Vagina (tissue), 2 donors: ENCODE data around the gene CHN2. TPM values are rescaled to one million over a fixed set of nuclear protein-coding genes. Genes with fewer than 3 reads are reported as not detected.

ENCODE experiments used
- DNase-seq, 2 donors: peaks; one replicate each; pipeline ENCODE4 v3.0.0-alpha.2; 2017; ENCODE audit errors: extremely low spot score in 2 of 2
- H3K27ac ChIP-seq: fragments of 200-600 bp; sonication (generic); one replicate; pipeline ENCODE4 v1.5.1; 2019
- H3K27me3 ChIP-seq: fragments of 200-600 bp; sonication (generic); one replicate; pipeline ENCODE4 v1.5.1; 2019
- H3K36me3 ChIP-seq, 2 donors: fragments of 200-600 bp; sonication (generic); one replicate each; pipeline ENCODE4 v1.5.1; 2017 to 2019
- H3K4me1 ChIP-seq: fragments of 200-600 bp; sonication (generic); one replicate; pipeline ENCODE4 v1.5.1; 2019
- H3K4me3 ChIP-seq, 2 donors: fragments of 200-600 bp; sonication (generic); 1 replicate in 1 of 2; 2 replicates in 1 of 2; pipeline ENCODE4 v1.5.1; 2016 to 2019
- H3K9me3 ChIP-seq: fragments of 200-600 bp; sonication (generic); one replicate; pipeline ENCODE4 v1.5.1; 2019
- POLR2A ChIP-seq, 2 donors: fragments of 450-650 bp; IDR thresholded peaks; one replicate each; pipeline ENCODE4 v1.6.1; 2017; ENCODE audit warnings: antibody characterized with exemption in 2 of 2, mild to moderate bottlenecking in 2 of 2, moderate library complexity in 2 of 2
- POLR2AphosphoS5 ChIP-seq, 2 donors: sonication (generic); formaldehyde crosslinking; IDR thresholded peaks; one replicate each; pipeline ENCODE4 v1.9.0; 2017; ENCODE audit warnings: antibody characterized with exemption in 2 of 2, mild to moderate bottlenecking in 2 of 2, low read depth in 1 of 2; ENCODE audit not compliant: insufficient read depth in 1 of 2
- intact Hi-C: fragments of 100-400 bp; cut with DNase I; formaldehyde crosslinking; loops from one replicate; pipeline ENCODE4 v1.15.1; 2023
- total RNA-seq: library from RNA; depleted of rRNA; stranded (reverse); fragments of >200 nt; gene quantifications from one replicate; pipeline ENCODE4 v1.2.3, GENCODE V29; 2016
- TF ChIP-seq, protein P1 (sequence below), 3 experiments: fragments of 450-650 bp in 2 of 3; fragments of 200-600 bp in 1 of 3; sonication (generic) in 1 of 3; IDR thresholded peaks; one replicate each; pipeline ENCODE4 v1.5.1; 2017 to 2019; ENCODE audit warnings: antibody characterized with exemption in 3 of 3, mild to moderate bottlenecking in 2 of 3, moderate library complexity in 2 of 3

Gene CHN2
- total RNA-seq, 1 donor from 2014 or later = 11.0 TPM

DNA sequence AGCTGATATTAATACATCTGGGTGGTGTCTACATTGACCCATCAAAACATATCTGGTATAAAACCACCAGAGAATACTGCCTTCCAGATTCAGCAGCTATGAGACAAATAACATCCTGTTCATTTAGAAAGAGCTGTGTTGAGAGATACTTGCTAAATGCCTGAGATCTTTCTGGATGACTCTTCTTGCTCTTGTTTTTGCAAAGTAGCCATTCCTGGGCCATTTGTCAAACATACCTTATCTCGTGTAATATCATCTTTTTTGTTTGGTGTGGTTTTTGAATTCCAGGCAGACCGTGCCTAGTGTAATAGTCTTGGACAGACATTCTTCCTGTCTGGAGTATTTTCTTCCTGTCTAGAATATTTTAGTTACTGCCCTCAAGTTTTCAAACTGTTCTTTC lies 294.4 kb downstream of the CHN2 start:
- intact Hi-C loops = no loop called here
- no peak overlapping the region for H3K4me3 ChIP-seq
- TF ChIP-seq POLR2A (IDR thresholded peaks at IDR 0.05) (no peak), POLR2AphosphoS5 (IDR thresholded peaks at IDR 0.05; ENCODE audit: insufficient read depth in 1 of 2, low read depth in 1 of 2) (no peak)
- TF ChIP-seq, protein P1, sequence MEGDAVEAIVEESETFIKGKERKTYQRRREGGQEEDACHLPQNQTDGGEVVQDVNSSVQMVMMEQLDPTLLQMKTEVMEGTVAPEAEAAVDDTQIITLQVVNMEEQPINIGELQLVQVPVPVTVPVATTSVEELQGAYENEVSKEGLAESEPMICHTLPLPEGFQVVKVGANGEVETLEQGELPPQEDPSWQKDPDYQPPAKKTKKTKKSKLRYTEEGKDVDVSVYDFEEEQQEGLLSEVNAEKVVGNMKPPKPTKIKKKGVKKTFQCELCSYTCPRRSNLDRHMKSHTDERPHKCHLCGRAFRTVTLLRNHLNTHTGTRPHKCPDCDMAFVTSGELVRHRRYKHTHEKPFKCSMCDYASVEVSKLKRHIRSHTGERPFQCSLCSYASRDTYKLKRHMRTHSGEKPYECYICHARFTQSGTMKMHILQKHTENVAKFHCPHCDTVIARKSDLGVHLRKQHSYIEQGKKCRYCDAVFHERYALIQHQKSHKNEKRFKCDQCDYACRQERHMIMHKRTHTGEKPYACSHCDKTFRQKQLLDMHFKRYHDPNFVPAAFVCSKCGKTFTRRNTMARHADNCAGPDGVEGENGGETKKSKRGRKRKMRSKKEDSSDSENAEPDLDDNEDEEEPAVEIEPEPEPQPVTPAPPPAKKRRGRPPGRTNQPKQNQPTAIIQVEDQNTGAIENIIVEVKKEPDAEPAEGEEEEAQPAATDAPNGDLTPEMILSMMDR (IDR thresholded peaks at IDR 0.05) = no peak
- H3K4me1 ChIP-seq = no peaks in the 10 kb centered on the region
- no peak for DNase-seq
- H3K36me3 ChIP-seq = no peaks in the 10 kb centered on the region
- H3K27me3 ChIP-seq = no peaks in the 10 kb centered on the region
- no peak overlapping the region for H3K27ac ChIP-seq
- no peaks in the 10 kb centered on the region for H3K9me3 ChIP-seq

DNA sequence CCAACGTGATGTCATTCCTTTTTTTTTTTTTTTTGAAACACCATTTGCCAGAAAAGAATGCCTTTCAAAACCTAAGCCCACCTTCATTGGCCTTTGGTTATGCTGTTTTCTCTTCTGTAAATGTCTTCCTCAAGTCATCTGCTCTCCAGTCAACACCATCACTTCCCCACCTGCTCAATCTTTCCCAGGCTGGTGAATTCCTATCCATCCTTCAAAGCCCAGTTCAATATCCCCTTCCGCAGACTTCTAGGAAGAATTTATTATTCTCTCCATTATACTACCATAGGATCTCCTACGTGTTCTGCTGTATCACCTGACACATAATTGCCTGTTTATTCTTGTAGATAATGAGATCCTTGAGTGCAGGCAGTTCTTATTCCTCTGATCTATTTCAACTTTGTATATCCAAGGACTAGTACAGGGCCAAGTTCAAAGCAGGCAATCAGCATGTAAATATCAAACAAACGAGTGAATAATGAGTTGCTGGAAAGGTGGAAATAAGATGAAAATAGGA lies 295.6 kb downstream of the CHN2 start:
- no peaks in the 10 kb centered on the region for H3K36me3 ChIP-seq
- H3K9me3 ChIP-seq = no peaks in the 10 kb centered on the region
- H3K4me3 ChIP-seq = no peak overlapping the region
- H3K4me1 ChIP-seq = no peaks in the 10 kb centered on the region
- DNase-seq = no peak
- TF ChIP-seq, protein P1 (IDR thresholded peaks at IDR 0.05) = no peak
- TF ChIP-seq POLR2AphosphoS5 (IDR thresholded peaks at IDR 0.05; ENCODE audit: insufficient read depth in 1 of 2, low read depth in 1 of 2) (no peak), POLR2A (IDR thresholded peaks at IDR 0.05) (no peak)
- H3K27ac ChIP-seq = no peak overlapping the region
- intact Hi-C loops = no loop called here
- no peaks in the 10 kb centered on the region for H3K27me3 ChIP-seq

DNA sequence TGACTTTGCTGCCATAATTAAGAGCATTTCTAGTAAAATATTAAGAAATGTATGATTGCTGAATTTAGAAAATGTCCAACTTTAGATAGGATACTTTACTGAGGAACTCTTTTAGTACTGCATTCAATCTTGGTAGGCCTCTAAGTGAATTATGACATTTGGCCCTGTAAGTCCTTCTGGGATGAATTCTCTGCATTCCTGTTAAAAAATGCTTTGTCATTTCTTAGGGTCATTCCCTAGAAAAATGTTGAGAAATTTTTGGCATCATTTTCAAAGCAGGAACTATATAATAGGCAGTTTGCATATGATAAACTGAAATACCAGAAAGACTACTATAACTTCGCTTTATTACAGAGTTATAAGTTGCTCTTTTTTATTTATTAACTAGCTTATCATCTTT lies 299.8 kb downstream of the CHN2 start:
- no peak for DNase-seq

DNA sequence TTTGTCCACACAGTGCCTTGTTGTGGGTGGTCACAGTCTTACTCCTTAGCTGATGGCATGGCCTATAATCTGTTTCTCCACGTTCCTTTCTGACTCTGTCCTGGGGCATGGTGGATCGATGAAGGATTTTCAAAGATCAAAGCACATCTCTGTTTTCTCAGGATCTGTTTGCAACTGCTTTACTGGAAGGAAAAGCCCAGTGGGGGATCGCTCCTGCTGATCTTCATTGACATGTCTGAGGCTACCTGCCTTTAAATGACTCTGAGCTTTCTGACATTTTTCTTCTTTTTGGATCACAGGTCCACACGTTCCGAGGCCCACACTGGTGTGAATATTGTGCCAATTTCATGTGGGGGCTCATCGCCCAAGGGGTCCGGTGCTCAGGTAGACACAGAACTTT lies 301.1 kb downstream of the CHN2 start:
- no peaks in the 10 kb centered on the region for H3K4me1 ChIP-seq

More for the DNA sequence above, 299.8 kb downstream of the CHN2 start:
- no peaks in the 10 kb centered on the region for H3K4me1 ChIP-seq
- no peaks in the 10 kb centered on the region for H3K36me3 ChIP-seq
- no peak overlapping the region for H3K27ac ChIP-seq
- TF ChIP-seq, protein P1 (IDR thresholded peaks at IDR 0.05) = no peak
- TF ChIP-seq POLR2A (IDR thresholded peaks at IDR 0.05) (no peak), POLR2AphosphoS5 (IDR thresholded peaks at IDR 0.05; ENCODE audit: insufficient read depth in 1 of 2, low read depth in 1 of 2) (no peak)
- H3K4me3 ChIP-seq = no peak overlapping the region
- H3K9me3 ChIP-seq = no peaks in the 10 kb centered on the region
- intact Hi-C loops = no loop called here
- H3K27me3 ChIP-seq = no peaks in the 10 kb centered on the region

More for the DNA sequence above, 301.1 kb downstream of the CHN2 start:
- no peaks in the 10 kb centered on the region for H3K9me3 ChIP-seq
- intact Hi-C loops = no loop called here
- no peaks in the 10 kb centered on the region for H3K36me3 ChIP-seq
- H3K4me3 ChIP-seq = no peak overlapping the region
- H3K27me3 ChIP-seq = no peaks in the 10 kb centered on the region
- no peak overlapping the region for H3K27ac ChIP-seq
- no peak for TF ChIP-seq POLR2A (IDR thresholded peaks at IDR 0.05)
- TF ChIP-seq, protein P1 (IDR thresholded peaks at IDR 0.05) = no peak
- TF ChIP-seq POLR2AphosphoS5 (IDR thresholded peaks at IDR 0.05; ENCODE audit: insufficient read depth in 1 of 2, low read depth in 1 of 2) = no peak
- DNase-seq = no peak
